Thoracic aorta (tissue), 2 donors: ENCODE results near the gene NR2F6. TPM values are rescaled to one million over a fixed set of nuclear protein-coding genes. Genes with fewer than 3 reads are reported as not detected.

ENCODE experiments used
- ATAC-seq: fragments of 150-250 bp; one replicate; pipeline ENCODE4 v1.8.0; 2017; ENCODE audit warnings: low read depth; ENCODE audit not compliant: insufficient number of reproducible peaks, low FRiP score
- DNase-seq: peaks from one replicate; pipeline ENCODE4 v3.0.0-alpha.2; 2020; ENCODE audit warnings: low spot score
- H3K27ac ChIP-seq, 2 donors: fragments of 200-600 bp; sonication (generic); 1 replicate in 1 of 2; 2 replicates in 1 of 2; pipeline ENCODE4 v1.5.1; 2016; ENCODE audit warnings: mild to moderate bottlenecking in 2 of 2, moderate library complexity in 2 of 2
- H3K27me3 ChIP-seq: fragments of 200-600 bp; sonication (generic); replicated peaks from 2 replicates; pipeline ENCODE4 v1.6.0; 2016; ENCODE audit warnings: mild to moderate bottlenecking; ENCODE audit not compliant: insufficient read depth
- H3K36me3 ChIP-seq: fragments of 200-600 bp; sonication (generic); one replicate; pipeline ENCODE4 v1.5.1; 2016
- H3K4me1 ChIP-seq, 2 donors: fragments of 200-600 bp; sonication (generic); 1 replicate in 1 of 2; 2 replicates in 1 of 2; pipeline versions ENCODE4 v1.5.1 to v1.6.0; 2016; ENCODE audit warnings: low read depth in 2 of 2, mild to moderate bottlenecking in 1 of 2; ENCODE audit not compliant: control insufficient read depth in 1 of 2
- H3K4me3 ChIP-seq: fragments of 200-600 bp; sonication (generic); 2 replicates; pipeline ENCODE4 v1.5.1; 2016; ENCODE audit warnings: mild to moderate bottlenecking
- H3K9me3 ChIP-seq: fragments of 200-600 bp; sonication (generic); 2 replicates; pipeline ENCODE4 v1.5.1; 2016
- total RNA-seq, 2 donors: library from RNA; depleted of rRNA; stranded (reverse); fragments of >200 nt; gene quantifications; one replicate each; pipeline versions ENCODE4 v1.1.0 to v1.2.3, GENCODE V29; 2016
- TF ChIP-seq, protein P1 (sequence below): fragments of 200-600 bp; sonication (generic); IDR thresholded peaks from one replicate; pipeline ENCODE4 v1.5.1; 2019; ENCODE audit warnings: antibody characterized with exemption

Gene NR2F6
- total RNA-seq, 2 donors from 2014 or later, result 42.0 to 68.1 TPM

DNA sequence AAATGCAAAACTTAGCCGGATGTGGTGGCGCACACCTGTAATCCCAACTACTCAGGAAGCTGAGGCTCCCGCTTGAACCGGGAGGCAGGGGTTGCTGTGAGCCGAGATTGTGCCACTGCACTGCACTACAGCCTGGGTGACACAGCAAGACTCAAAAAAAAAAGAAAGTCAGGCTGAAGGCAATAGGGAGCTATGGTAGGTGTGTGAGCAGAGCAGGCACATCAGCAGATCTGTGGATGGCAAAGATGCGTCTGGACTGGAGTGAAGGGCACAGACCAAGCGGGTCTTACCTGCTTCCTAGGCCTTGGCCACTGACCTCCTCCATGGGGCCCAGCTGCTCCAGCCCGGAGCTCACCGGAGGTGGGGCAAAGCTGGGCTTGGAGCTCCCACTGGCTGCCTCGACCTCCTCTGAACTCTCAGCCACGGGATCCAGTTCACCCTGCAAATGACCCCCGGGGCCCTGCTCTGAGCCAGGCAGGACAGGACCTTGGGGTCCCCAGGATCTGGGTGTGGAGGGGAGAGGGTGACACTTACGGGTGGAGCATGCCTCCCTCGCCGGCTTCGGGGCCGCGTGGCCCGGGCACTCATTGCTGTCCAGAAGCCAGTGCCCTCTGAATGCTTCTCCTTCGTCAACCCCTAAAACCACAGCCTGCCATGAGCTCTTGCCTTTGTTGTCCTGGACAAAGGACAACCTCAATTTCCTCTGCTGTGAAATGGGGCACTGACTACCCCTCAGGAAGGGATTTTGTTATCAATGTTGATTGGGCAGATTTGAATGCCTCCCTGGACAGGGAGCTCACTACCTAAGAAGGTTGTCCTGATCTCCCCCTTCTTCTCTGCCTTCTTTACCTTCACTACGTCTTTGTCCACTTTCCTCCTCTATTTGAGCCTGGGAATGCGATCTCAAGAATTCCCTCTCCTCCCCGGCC is 18.3 kb upstream of the NR2F6 start:
- DNase-seq (no peak), ATAC-seq (no peak)
- H3K4me3 ChIP-seq, result no peak overlapping the region
- peaks cover 3% of the 10 kb centered on the region for H3K36me3 ChIP-seq
- no peaks in the 10 kb centered on the region for H3K27me3 ChIP-seq
- no peak overlapping the region for H3K27ac ChIP-seq
- TF ChIP-seq, protein P1, sequence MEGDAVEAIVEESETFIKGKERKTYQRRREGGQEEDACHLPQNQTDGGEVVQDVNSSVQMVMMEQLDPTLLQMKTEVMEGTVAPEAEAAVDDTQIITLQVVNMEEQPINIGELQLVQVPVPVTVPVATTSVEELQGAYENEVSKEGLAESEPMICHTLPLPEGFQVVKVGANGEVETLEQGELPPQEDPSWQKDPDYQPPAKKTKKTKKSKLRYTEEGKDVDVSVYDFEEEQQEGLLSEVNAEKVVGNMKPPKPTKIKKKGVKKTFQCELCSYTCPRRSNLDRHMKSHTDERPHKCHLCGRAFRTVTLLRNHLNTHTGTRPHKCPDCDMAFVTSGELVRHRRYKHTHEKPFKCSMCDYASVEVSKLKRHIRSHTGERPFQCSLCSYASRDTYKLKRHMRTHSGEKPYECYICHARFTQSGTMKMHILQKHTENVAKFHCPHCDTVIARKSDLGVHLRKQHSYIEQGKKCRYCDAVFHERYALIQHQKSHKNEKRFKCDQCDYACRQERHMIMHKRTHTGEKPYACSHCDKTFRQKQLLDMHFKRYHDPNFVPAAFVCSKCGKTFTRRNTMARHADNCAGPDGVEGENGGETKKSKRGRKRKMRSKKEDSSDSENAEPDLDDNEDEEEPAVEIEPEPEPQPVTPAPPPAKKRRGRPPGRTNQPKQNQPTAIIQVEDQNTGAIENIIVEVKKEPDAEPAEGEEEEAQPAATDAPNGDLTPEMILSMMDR, result no peak
- no peaks in the 10 kb centered on the region for H3K9me3 ChIP-seq
- peaks cover 6 to 8% of the 10 kb centered on the region in 2 donors for H3K4me1 ChIP-seq

- no peaks in the 10 kb centered on the region for H3K27me3 ChIP-seq
- DNase-seq, result no peak
- TF ChIP-seq, protein P1, result no peak
- H3K4me1 ChIP-seq, result no peaks in the 10 kb centered on the region
- no peak overlapping the region for H3K27ac ChIP-seq
- H3K9me3 ChIP-seq, result no peaks in the 10 kb centered on the region
- no peak for ATAC-seq
- no peak overlapping the region for H3K4me3 ChIP-seq
- H3K36me3 ChIP-seq, result no peaks in the 10 kb centered on the region
Measured at GRCh38 chr19:17262557-17262956, 16.8 kb upstream of the NR2F6 start.

DNA sequence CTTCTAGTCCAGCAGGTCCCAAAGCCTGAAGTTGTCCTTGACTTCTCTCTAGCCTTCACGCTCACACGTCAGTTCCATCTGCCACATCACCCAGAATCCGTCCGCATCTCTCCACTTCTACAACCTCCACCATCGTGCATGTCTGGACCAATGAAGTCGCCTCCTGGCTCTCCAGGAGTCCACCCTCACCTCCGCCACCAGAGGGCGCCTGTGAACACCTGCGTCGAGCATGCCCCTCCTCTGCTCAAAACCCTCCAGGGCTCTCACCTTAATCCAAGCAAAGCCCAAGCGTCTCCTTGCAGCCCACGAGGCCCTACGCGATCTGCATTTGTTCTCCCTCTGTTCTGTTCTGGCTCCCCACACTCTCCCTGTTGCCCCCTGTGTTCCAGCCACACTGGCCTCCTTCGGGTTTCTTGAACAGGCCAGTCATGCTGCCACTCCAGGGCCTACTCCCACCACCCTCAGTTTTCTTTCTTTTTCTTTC is 15.2 kb upstream of the NR2F6 start:
- H3K27me3 ChIP-seq, result no peaks in the 10 kb centered on the region
- TF ChIP-seq, protein P1, result peak; percentile 91
- DNase-seq, result no peak

DNA sequence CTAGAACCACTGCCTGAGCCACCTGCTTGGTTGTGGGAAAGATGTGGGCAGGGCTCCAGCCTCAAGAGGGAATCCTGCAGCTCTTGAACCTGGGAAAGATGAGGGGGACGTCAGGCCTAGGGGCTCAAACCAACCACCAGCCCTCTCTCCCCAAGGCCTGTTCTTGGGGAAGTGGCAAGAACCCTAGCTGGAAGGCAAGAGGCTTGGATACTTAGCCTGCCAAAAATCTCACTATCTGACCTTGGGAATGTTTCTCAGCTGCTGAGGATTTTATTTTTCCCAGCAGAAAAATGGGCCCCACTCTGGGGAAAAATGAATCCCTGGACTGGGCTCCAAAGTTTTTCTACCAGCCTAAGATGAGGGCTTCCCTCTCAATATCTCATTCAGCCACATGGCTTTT is 14.2 kb upstream of the NR2F6 start:
- Histone ChIP-seq H3K27ac (no peak overlapping the region), H3K36me3 (no peaks in the 10 kb centered on the region), H3K4me3 (no peak overlapping the region), H3K4me1 (no peaks in the 10 kb centered on the region), H3K27me3 (no peaks in the 10 kb centered on the region), H3K9me3 (no peaks in the 10 kb centered on the region)
- TF ChIP-seq, protein P1, result no peak
- ATAC-seq, result no peak
- no peak for DNase-seq

More for the DNA sequence above, 15.2 kb upstream of the NR2F6 start:
- peak; percentile 59 for ATAC-seq
- Histone ChIP-seq H3K4me1 (no peaks in the 10 kb centered on the region), H3K4me3 (no peak overlapping the region), H3K27ac (no peak overlapping the region), H3K9me3 (no peaks in the 10 kb centered on the region), H3K36me3 (no peaks in the 10 kb centered on the region)

DNA sequence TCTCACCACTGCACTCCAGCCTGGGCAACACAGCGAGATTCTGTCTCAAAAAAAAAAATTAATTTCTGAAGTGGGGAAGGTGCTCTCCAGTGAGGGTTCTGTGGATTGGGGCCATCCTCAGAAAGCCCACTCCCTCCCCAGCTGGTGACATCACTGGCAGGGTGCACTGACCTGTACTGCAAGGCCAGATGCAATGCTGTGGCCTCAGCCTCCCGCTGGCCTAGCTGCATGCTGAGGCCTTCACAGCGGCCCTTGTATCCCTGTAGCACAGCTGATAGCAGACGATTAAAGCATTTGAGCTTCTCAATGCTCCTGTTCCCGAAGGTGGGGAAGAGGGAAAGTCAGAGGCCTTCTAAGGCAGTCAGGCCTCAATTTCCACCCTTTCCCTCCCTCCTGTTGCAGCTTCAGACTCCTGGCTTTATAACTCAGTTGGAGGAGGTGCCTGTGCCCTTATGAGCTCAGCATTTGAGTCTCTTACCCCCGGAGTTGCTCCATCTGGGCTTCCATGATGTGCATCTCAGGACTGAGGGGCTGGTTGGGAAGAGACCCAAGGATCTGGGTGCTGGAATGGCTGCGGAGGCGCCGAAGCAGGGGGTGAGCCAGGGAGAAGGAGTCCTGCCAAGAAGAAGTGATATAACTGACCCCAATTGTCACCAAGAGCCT is 13.5 kb upstream of the NR2F6 start:
- ATAC-seq, result no peak
- Histone ChIP-seq H3K27me3 (no peaks in the 10 kb centered on the region), H3K4me3 (no peak overlapping the region), H3K36me3 (no peaks in the 10 kb centered on the region), H3K9me3 (no peaks in the 10 kb centered on the region), H3K27ac (no peak overlapping the region), H3K4me1 (no peaks in the 10 kb centered on the region)
- TF ChIP-seq, protein P1, result no peak
- no peak for DNase-seq
